Measurements from ENCODE around the gene SEC14L2. TPM values are rescaled to one million over a fixed set of nuclear protein-coding genes. Genes with fewer than 3 reads are reported as not detected.
"Not testable (repeated sequence)": the region's sequence is repeated elsewhere in the genome, so short reads cannot be mapped to it uniquely, and the experiment has no call there.

SEC14L2 gene
- total and polyA plus RNA-seq, 2 experiments from 2014 or later = 2.5 to 4.2 TPM

DNA sequence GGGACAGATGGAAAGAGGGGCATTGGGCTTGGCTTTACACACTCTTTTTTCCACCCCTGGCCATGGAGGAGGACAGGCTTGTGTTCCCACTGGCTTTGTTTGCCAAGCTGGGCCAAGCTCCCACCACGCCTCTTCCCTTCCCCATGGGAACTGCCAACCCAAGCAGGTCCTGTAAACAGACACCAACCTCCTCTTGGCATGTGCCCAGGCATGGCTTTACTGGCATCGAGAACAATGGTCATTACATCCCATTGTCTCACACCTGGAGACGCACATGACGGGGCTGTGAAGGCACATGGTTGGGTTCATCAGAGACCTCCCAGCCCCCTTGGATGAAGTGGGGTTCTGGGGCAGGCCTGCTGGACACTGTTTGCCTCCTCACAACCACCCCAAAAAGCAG, 63.3 kb downstream of the SEC14L2 start:
- H3K36me3 ChIP-seq (ENCODE audit: insufficient read depth) = no peaks in the 10 kb centered on the region
- H3K9me2 ChIP-seq (ENCODE audit: insufficient read depth) = no peaks in the 10 kb centered on the region
- Mint-ChIP-seq H3K4me3 (no peak overlapping the region), H3K27me3 (ENCODE audit: insufficient read depth, low read depth, poor library complexity) (peaks cover 7% of the 10 kb centered on the region), H3K27ac (no peak overlapping the region), H3K4me1 (peaks cover 3% of the 10 kb centered on the region; the same call in 1 of the 3 replicates), H3K9me3 (no peaks in the 10 kb centered on the region; the same call in 2 of the 3 replicates), H3K36me3 (ENCODE audit: low read depth) (no peaks in the 10 kb centered on the region)
- H2AFZ ChIP-seq = no peak overlapping the region
- H3F3A ChIP-seq (replicated peaks; ENCODE audit: low read depth) = no peaks in the 10 kb centered on the region
- no peak overlapping the region for H3K4me2 ChIP-seq
- TF ChIP-seq, protein P1, sequence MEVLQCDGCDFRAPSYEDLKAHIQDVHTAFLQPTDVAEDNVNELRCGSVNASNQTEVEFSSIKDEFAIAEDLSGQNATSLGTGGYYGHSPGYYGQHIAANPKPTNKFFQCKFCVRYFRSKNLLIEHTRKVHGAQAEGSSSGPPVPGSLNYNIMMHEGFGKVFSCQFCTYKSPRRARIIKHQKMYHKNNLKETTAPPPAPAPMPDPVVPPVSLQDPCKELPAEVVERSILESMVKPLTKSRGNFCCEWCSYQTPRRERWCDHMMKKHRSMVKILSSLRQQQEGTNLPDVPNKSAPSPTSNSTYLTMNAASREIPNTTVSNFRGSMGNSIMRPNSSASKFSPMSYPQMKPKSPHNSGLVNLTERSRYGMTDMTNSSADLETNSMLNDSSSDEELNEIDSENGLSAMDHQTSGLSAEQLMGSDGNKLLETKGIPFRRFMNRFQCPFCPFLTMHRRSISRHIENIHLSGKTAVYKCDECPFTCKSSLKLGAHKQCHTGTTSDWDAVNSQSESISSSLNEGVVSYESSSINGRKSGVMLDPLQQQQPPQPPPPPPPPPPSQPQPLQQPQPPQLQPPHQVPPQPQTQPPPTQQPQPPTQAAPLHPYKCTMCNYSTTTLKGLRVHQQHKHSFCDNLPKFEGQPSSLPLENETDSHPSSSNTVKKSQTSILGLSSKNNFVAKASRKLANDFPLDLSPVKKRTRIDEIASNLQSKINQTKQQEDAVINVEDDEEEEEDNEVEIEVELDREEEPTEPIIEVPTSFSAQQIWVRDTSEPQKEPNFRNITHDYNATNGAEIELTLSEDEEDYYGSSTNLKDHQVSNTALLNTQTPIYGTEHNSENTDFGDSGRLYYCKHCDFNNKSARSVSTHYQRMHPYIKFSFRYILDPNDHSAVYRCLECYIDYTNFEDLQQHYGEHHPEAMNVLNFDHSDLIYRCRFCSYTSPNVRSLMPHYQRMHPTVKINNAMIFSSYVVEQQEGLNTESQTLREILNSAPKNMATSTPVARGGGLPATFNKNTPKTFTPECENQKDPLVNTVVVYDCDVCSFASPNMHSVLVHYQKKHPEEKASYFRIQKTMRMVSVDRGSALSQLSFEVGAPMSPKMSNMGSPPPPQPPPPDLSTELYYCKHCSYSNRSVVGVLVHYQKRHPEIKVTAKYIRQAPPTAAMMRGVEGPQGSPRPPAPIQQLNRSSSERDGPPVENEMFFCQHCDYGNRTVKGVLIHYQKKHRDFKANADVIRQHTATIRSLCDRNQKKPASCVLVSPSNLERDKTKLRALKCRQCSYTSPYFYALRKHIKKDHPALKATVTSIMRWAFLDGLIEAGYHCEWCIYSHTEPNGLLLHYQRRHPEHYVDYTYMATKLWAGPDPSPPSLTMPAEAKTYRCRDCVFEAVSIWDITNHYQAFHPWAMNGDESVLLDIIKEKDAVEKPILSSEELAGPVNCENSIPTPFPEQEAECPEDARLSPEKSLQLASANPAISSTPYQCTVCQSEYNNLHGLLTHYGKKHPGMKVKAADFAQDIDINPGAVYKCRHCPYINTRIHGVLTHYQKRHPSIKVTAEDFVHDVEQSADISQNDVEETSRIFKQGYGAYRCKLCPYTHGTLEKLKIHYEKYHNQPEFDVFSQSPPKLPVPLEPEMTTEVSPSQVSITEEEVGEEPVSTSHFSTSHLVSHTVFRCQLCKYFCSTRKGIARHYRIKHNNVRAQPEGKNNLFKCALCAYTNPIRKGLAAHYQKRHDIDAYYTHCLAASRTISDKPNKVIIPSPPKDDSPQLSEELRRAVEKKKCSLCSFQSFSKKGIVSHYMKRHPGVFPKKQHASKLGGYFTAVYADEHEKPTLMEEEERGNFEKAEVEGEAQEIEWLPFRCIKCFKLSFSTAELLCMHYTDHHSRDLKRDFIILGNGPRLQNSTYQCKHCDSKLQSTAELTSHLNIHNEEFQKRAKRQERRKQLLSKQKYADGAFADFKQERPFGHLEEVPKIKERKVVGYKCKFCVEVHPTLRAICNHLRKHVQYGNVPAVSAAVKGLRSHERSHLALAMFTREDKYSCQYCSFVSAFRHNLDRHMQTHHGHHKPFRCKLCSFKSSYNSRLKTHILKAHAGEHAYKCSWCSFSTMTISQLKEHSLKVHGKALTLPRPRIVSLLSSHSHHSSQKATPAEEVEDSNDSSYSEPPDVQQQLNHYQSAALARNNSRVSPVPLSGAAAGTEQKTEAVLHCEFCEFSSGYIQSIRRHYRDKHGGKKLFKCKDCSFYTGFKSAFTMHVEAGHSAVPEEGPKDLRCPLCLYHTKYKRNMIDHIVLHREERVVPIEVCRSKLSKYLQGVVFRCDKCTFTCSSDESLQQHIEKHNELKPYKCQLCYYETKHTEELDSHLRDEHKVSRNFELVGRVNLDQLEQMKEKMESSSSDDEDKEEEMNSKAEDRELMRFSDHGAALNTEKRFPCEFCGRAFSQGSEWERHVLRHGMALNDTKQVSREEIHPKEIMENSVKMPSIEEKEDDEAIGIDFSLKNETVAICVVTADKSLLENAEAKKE (CRISPR knock-in tag; IDR thresholded peaks at IDR 0.05) = no peak
- TF ChIP-seq ZNF114 (CRISPR knock-in tag; IDR thresholded peaks at IDR 0.05) (no peak), NANOG (IDR thresholded peaks at IDR 0.05; ENCODE audit: borderline replicate concordance) (no peak), EZH2phosphoT487 (IDR thresholded peaks at IDR 0.05; ENCODE audit: unreplicated experiment) (no peak), JUNB (IDR thresholded peaks at IDR 0.05; ENCODE audit: unreplicated experiment) (no peak)
- H3K79me2 ChIP-seq (replicated peaks; ENCODE audit: insufficient read depth) = no peaks in the 10 kb centered on the region
- H3K4me3 ChIP-seq = no peak overlapping the region
- no peaks in the 10 kb centered on the region for H4K20me1 ChIP-seq (replicated peaks; ENCODE audit: insufficient read depth)
- no peaks in the 10 kb centered on the region for H3K4me1 ChIP-seq (ENCODE audit: insufficient read depth)
- H3K27ac ChIP-seq (ENCODE audit: low read depth) = no peak overlapping the region
- ATAC-seq (no peak), DNase-seq (ENCODE audit: low spot score) (no peak)
- no peaks in the 10 kb centered on the region for H3K27me3 ChIP-seq (ENCODE audit: insufficient read depth)

DNA sequence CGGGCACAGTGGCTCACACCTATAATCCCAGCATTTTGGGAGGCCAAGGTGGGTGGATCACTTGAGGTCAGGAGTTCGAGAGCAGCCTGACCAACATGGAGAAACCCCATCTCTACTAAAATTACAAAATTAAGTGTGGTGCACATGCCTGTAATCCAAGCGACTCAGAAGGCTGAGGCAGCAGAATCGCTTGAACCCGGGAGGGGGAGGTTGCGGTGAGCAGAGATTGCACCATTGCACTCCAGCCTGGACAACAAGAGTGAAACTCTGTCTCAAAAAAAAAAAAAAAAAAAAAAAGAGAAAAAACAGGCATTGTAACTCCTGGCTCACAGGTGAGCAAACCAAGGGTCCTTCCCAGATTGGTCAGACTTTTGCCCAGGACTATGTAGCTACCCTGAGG, 63.7 kb downstream of the SEC14L2 start:
- H4K20me1 ChIP-seq (replicated peaks; ENCODE audit: insufficient read depth); H3K27me3 Mint-ChIP-seq (ENCODE audit: insufficient read depth, low read depth, poor library complexity); H3K36me3 Mint-ChIP-seq (ENCODE audit: low read depth); H3K27ac Mint-ChIP-seq; H3K4me1 ChIP-seq (ENCODE audit: insufficient read depth); H3K4me3 ChIP-seq; H3K9me2 ChIP-seq (ENCODE audit: insufficient read depth); H3K36me3 ChIP-seq (ENCODE audit: insufficient read depth); H3K9me3 Mint-ChIP-seq; H3K27ac ChIP-seq (ENCODE audit: low read depth); H3K4me2 ChIP-seq; ATAC-seq; H3K27me3 ChIP-seq (ENCODE audit: insufficient read depth); H3K4me1 Mint-ChIP-seq; DNase-seq (ENCODE audit: low spot score); H3F3A ChIP-seq (replicated peaks; ENCODE audit: low read depth); H3K79me2 ChIP-seq (replicated peaks; ENCODE audit: insufficient read depth); H3K4me3 Mint-ChIP-seq; H2AFZ ChIP-seq: not testable (repeated sequence)
